GM21717 (cell line): ENCODE measurements around the gene CDK19.
"Not testable (repeated sequence)": the region's sequence is repeated elsewhere in the genome, so short reads cannot be mapped to it uniquely, and the experiment has no call there.

Experiments
- ATAC-seq: cut with Tn5 transposase; IDR thresholded peaks from one replicate; pipeline ENCODE4 v1.9.1; 2021; ENCODE audit warnings: mild to moderate bottlenecking, moderate library complexity; ENCODE audit not compliant: unreplicated experiment

Gene CDK19

DNA sequence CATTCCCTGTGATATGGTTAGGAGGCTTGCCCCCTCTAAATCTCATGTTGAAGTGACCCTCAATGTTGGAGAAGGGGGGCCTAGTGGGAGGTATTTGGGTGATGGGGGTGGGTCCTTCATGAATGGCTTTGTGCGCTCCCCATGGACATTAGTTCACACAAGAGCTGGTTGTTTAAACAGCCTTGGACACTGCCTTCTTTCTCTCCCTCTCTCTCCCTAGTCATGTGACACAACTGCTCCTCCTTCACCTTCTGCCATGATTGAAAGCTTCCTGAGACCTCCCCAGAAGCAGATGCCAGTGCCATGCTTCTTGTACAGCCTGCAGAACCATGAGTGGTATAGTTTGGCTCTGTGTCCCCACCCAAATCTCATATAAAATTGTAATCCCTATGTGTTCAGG lies 221.6 kb downstream of the CDK19 start:
- ATAC-seq, result no peak

DNA sequence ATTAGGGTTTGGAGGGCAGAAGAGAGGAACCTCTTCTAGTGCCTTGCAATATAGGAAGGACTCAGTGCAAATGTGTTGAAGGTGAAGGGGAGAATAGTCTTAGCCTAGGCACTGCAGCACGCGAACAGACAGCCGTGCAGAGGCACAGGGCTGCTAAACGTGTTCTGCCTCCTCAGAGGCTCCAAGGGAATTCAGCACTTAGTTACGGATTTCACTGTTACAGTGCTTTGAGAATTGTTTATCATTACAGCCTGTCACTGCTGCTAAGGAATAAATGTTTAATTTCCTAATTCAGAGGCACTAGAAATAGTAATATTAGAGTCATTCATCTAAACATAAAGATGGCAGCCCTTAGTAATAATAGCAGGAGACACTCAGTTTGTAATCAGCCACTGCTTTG lies 222.5 kb downstream of the CDK19 start:
- no peak for ATAC-seq

DNA sequence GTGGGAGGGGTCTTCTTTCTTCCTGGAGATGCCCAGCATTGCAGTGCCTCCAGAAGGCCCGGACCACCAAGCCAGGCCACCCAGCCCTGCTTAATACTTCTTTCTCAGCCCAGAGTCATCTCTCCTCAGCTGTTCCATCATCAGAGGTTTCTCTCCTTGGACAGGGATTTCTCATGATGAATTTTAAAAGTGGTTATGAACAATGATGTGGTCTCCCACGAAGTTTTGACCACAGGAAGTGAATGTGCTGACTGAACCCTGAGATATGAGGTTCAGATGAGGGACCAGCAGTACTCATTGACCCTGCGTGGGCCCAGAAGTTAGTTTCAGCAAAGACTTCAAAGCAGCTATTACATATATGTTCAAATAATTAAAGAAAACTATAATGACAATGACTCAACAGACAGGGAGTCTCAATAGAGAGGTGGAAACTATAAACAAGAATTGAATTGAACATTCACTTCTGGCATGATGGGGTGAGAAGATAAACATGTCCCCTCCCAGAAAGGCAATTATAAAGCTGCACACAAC lies 224.4 kb downstream of the CDK19 start:
- no peak for ATAC-seq

DNA sequence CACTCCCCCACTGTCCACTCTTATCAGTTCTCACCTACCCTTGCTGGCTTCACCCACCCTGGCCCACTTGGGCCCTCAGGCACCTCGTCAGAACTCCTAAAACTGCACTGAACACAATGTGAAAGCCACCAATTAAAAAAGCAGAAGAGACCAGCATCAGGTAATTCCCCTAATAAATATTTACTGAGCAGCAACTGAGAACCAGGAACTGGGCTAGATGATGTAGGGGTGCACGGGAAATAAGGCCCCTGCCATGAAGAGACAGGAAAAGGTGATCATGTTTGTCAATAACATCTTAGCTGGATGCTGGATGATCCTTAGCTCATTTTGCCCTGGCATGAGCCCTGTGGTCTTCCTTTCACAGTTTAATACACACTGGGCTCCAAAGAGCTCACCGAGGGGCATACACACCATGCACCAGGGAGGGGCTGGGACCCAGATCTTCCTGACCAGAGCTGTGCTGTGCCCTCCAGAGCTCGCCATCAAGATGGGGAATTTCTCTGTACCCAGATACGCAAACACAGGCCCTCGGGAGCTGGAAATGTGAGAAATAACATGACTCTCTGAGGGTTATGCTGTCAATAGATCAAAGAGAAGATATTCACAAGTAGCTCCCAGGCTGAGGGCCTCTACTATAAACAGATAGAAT lies 225.3 kb downstream of the CDK19 start:
- peak; percentile 91 for ATAC-seq

DNA sequence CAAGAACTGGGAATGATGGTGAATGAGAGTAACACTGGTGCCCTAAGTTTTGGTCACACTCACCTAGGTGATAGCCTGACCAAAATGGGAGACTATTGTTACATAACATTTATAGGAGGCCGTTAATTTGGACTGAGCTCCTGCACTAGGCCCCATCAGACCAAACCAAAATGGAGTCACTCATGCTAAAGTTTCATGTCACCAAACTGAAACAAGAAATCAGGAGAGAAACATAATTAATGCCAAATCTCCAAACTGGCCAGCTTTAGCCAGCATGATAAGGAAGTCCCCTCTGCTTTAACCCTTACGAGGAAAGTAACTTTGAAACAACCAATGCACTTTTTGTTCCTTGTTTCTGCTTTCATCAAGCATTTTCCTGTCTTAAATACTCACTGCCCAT lies 227.9 kb downstream of the CDK19 start:
- no peak for ATAC-seq

DNA sequence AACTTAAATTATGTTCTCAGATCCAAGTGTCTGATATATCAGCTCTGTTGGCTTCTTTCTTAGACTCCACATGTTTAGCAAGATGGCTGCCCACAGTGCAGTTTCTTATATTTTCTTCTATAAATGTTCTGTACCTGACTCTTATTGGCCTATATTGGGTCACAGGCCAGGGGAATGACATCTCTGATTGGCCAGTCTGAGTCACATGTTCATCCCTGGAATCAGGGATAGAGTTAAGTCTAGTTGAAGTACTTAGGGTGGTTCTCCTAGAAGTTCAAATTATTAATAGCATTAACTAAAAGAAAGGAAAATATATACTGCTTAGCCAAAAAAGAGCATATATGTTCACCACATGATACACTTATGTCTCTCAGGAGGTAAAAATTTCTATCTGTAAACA lies 233.6 kb downstream of the CDK19 start:
- no peak for ATAC-seq

DNA sequence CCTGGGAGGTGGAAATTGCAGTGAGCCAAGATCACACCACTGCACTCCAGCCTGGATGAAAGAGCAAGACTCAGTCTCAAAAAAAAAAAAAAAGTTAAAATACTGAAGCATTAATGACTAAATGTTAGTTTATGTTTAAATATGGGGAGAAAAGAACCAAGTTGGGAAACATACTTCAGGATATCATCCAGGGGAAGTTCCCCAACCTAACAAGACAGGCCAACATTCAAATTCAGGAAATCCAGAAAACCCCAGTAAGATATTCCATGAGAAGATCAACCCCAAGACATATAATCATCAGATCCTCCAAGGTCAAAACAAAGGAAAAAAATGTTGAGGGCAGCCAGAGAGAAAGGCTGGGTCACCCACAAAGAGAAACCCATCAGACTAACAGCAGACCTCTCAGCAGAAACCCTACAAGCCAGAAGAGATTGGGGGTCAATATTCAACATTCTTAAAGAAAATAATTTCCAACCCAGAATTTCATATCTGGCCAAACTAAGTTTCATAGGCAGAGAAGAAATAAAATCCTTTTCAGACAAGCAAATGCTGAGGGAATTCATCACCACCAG lies 237.6 kb downstream of the CDK19 start:
- ATAC-seq, result not testable (repeated sequence)

DNA sequence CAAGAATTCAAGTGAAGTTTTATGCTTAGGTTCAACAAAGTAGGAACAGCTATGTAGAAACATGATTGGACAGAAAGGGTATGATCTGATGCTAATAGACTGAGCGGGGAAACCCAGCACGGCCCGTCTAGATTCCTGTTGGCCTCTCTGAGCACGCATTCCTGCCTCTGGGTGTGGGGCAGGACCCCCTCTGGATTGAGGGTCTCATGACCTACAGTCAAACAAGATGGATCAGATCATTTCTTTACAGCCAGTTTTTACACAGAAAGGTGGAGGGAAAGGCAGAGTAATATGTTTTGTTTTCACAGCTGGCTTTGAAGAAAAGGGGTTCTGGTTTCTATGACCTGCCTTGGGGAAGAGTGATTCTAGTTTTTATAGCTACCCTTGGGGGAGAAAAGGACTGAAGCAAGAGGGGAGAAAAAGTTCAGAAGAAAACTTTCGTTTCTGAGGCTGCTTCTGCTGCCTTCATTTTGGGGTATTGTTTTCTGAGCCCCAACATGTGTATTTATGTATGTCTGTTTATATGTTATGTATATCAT lies 239.3 kb downstream of the CDK19 start:
- no peak for ATAC-seq

DNA sequence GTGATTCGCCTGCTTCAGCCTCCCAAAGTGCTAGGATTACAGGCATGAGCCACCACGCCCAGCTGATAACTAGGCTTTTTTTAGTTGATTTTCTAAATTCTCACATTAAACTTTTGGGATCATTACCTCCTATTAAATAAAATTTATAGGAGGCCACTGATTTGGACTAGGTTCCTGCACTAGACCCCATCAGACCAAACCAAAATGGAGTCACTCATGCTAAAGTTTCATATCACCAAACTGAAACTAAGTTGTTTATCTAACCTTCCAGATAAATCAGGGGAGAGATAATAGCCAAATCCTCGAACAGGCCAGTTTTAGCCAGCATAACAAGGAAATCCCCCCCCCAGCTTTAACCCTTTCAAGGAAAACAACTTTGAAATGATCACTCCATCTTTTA lies 240.5 kb downstream of the CDK19 start:
- ATAC-seq, result no peak

DNA sequence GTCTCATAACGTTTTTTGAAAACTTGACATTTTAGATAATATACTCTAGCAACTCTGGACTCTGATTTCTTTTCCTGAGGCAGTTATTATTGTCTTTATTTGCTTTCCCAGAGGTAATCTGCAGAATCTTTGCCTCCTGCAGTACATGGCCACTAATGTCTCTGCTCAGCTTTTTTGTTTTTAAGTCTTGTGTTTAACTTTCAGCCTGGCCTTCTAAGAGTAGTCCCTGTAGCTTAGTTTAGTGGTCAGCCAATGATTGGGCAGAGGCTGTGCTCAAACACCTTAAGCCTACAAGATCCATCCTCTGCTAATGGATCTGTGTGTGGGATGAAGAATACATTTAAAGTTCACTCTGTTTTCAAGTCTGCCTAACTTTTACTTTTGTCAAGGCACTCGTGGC lies 241.7 kb downstream of the CDK19 start:
- ATAC-seq, result no peak

DNA sequence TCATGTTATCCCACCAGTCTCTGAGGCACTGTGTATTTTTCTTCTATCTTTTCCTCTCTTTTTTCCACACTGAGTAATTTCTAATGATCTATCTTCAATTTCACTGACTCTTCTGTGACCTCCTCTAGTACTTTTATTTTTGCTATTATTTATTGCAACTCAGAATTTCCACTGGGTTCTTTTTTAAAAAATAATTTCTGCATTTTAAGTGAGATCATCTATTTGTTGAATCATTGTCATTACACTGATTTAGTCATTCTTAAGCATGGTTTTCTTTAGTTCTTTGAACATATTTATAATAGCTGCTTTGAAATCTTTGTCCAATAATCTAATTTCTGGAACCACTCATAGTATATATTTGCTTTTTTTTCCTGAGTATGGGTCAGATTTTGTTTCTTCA lies 242.1 kb downstream of the CDK19 start:
- no peak for ATAC-seq

DNA sequence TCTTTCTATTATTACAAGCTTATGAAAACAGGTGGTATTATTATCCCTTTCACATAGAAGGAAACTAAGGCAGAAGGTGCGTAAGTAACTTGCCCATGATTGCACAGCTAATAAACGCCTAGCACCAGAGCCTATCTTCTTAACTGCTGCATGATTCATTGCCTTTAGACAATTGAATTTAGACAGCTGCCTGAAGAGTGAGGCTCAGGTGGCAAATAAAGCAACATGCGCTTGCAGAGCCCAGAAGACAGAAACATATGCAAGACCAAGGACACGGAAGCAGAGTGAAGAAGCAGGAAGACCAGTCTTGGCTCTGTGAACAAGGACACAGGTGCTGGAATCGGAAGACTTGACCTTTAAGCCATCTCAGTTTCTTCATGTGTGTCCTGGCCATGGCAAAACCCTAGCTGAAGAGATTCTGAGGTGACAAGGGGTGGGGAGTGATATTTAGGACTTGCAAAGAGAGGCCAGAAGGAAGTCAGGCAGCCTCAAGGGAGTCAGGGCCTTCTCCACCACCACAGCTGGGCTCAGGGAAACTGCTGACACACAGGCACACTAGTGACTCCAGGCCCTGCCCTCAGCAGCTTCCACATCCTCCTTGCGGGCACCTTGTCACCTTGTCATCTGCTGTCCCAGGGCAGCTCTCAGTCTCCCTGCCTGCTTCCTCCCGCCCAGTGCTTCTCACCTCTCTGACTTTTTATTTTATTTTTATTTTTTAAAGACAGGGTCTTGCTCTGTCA lies 247.1 kb downstream of the CDK19 start:
- ATAC-seq, result no peak

DNA sequence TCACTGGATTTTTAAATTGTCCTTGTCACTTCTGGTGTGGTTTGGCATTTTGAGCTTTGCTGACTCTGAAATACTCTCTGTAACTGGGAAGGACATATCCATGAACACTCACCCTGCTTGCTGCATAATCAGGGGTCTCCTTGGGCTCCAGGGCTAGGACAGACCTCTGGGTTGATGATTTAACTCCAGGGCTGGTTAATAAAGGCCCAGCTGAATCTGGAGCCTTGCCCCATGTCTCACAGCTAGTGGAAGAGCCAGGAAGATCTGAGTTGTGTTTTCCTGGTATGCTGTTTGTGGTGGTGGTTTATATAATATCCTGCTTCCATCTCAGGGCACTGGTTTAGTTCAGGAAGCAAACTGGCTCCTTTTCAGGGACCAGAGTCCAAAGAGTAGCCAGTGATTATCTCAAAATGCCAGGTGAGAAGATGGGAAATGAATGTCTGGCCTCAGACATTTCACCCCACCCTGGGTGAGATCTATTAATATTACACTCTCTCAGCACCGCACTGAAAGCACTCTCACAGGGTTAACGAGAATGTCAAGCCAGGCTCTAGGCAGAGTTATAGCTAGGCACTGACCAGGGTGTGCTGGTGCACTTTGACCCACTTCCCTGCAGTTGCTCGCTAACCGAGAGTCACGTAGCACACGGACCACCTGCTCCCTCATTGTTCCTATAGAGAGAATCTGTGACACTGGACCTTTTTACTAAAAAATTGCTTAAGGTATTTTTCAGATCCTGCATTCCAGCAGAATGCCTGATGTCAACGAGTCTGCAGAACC lies 248.7 kb downstream of the CDK19 start:
- no peak for ATAC-seq

DNA sequence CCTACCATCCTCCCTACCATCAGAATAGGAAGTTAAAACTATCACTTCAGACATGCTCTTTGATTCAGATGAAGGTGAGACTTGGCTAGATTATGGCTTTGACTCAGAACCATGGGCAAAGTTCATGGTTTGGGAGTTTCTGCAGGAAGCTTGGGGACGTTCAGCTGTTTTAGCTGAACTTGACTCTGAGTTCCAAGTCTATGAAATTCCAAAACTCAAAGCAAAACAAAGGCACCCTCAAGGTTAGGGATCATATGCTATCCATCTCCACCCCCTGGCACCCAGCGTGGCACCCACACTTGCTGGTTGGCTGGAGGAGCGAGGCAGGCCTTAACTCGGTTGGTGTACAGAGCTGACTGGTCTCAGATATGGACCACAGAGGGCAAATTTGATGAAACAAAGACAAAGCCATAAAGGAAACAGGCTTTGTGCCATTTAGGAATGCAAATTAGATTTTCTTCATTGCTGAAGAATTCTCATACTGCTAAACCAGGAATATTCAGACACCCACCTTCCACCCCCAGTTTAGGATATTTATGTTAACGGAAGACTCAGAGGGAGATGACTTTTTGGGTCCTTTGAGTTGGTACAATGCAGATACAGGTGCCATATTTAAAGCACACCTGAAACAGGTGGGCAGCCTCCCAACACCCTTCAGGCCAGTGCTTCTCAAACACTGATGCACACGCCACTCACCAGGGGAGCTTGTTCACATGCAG lies 250.4 kb downstream of the CDK19 start:
- no peak for ATAC-seq

DNA sequence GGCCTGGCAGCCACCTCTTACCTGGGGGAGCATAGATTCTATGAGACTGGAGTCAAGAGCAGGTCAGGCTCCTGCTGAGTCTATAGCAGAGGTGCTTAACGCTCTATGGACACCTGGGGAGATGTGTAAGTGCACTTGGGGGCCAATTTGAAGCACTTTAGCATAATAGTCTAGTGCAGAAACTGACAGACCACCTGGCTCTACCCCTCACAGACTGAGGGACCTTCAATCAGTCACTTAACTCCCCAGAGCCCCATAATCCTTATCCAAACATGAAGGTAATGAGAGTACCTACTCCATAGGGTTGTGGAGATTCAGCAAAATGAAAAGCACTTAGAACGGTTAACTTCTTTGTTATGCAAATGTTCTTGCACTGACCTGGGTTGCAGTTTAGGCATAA lies 251.6 kb downstream of the CDK19 start:
- no peak for ATAC-seq

DNA sequence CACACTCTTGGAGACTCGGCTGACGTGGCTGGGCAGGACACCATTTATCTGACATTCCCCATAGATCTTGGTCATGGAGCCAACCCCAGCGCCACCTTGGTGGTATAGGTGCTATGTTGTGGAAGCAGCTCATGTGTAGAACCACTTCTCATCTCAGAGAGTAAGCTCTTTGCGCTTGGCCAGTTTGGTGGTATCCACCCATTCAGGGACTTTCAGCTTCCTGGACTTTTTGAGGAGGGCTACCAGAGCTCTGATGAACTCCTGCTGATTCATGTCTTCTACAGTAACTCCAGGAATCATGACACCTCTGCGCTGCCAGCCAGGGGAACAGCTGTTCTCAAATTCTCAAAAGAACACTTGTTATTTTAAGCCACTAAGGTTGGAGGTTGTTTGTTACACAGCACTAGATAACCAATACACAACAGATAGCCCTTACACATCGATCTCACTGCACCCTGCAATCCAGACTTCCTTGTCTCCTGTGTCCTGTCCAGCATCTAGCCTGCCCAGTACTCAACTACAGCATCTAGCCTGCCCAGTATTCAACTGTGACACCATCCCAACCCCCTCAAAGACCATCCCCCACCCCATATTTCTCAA lies 252.9 kb downstream of the CDK19 start:
- no peak for ATAC-seq

DNA sequence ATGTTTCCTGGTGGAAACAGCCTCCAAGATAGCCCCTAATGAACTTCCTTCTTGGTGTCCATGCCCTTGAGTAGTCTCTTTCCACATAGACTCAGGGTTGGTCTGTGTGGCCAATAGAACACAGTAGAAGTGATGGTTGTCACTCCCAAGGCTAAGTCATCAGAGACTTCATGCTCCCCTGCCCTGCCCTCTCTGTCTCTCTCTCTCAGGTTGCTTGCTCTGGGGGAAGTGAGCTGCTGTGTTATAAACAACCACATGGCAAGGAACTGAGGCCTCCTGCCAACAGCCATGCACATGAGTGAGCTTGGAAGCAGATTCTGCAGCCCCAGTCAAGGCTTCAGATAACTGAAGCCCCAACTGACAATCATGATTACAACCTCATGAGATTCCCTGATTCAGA lies 253.6 kb downstream of the CDK19 start:
- no peak for ATAC-seq

DNA sequence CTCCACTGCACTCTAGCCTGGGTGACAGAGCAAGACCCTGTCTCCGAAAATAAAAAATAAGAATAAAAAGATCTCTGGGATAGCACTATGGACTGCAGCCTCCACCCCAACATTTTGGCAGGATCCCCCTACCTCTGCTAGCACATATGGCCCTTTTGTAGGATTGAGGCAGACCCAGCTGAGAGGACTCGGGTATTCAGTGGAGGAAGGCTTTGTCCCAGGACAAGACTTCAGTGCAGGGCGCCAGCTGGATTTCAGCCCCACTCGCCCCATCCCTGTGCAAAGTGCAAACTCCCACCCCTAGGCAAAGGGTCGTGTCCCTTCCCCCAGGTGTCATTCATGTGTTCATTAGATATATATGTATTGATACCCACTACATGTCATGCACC lies 254.3 kb downstream of the CDK19 start:
- no peak for ATAC-seq

DNA sequence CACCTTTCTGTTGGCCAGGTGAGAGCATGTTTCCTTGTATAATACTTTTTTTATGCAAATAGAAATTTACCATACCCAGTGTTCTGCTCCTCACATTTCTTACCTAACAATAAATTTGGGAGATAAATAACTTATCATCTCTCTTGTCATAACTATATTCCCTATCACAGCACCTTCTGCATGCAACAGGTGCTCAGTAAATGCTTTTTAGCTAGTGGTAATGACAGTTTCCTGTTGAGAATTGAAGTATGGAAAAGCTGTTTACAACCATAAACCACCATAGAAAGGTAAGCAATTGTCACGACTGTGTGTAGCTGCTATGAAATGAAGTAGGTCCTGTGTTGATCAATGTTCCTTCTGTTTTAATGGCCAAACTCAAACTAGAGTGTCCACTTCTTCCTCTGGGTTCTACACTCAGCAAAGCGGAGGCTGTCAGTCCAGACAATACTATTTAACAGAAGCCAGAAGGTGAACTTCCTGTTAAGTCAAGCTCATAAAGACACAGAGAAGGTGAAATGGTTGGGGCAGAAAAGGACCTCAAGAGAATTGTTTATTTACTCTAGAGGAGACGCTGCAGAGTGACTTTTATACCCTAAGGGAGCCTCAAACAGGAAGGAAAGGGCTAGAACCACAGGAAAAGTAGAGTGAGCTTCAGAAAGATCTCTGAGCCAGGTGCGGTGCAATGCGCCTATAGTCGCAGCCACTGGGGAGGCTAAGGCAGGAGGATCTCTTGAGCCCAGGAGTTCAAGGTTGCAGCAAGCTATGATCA lies 254.8 kb downstream of the CDK19 start:
- no peak for ATAC-seq
